Spleen (tissue), 11 donors: Measurements from ENCODE around the gene GUK1. TPM values are rescaled to one million over a fixed set of nuclear protein-coding genes. Genes with fewer than 3 reads are reported as not detected.

Experiments
- DNase-seq: peaks from one replicate; pipeline ENCODE4 v3.0.0-alpha.2; 2020
- H3K27ac ChIP-seq, 8 donors: fragments of 200-600 bp; sonication (generic) in 7 of 8; 1 replicate in 4 of 8; 2 replicates in 4 of 8; pipeline versions ENCODE4 v1.5.0 to v1.8.0; 2016 to 2021; ENCODE audit warnings: inconsistent platforms in 4 of 8, mild to moderate bottlenecking in 4 of 8, moderate library complexity in 1 of 8
- H3K27me3 ChIP-seq, 7 donors: fragments of 200-600 bp; sonication (generic) in 6 of 7; replicated peaks in 1 of 7; 1 replicate in 4 of 7; 2 replicates in 3 of 7; pipeline versions ENCODE4 v1.5.0 to v1.8.0; 2016 to 2021; ENCODE audit warnings: inconsistent platforms in 3 of 7, mild to moderate bottlenecking in 1 of 7
- H3K36me3 ChIP-seq, 6 donors: fragments of 200-600 bp; sonication (generic) in 5 of 6; 1 replicate in 4 of 6; 2 replicates in 2 of 6; pipeline versions ENCODE4 v1.5.0 to v1.8.0; 2016 to 2021; ENCODE audit warnings: inconsistent platforms in 2 of 6
- H3K4me1 ChIP-seq, 6 donors: fragments of 200-600 bp; sonication (generic) in 5 of 6; 1 replicate in 3 of 6; 2 replicates in 3 of 6; pipeline versions ENCODE4 v1.5.0 to v1.8.0; 2016 to 2021; ENCODE audit warnings: inconsistent platforms in 3 of 6
- H3K4me3 ChIP-seq, 8 donors: fragments of 200-600 bp; sonication (generic) in 7 of 8; 1 replicate in 4 of 8; 2 replicates in 4 of 8; pipeline versions ENCODE4 v1.5.0 to v1.8.0; 2016 to 2021; ENCODE audit warnings: inconsistent platforms in 4 of 8, mild to moderate bottlenecking in 4 of 8, moderate library complexity in 2 of 8
- H3K9me3 ChIP-seq, 8 donors: fragments of 200-600 bp; sonication (generic) in 7 of 8; 1 replicate in 4 of 8; 2 replicates in 4 of 8; pipeline versions ENCODE4 v1.5.0 to v1.8.0; 2016 to 2021; ENCODE audit warnings: inconsistent platforms in 4 of 8
- CTCF ChIP-seq, 11 experiments: fragments of 200-600 bp in 7 of 11; fragments of 450-650 bp in 4 of 11; sonication (generic) in 4 of 11; IDR thresholded peaks in 8 of 11; conservative IDR thresholded peaks in 3 of 11; 1 replicate in 7 of 11; 2 replicates in 4 of 11; pipeline versions ENCODE4 v1.4.0 to v1.8.0; 2016 to 2021; ENCODE audit warnings: antibody characterized with exemption in 11 of 11, inconsistent platforms in 4 of 11, mild to moderate bottlenecking in 1 of 11
- POLR2A ChIP-seq, 3 donors: fragments of 450-650 bp; IDR thresholded peaks; one replicate each; pipeline ENCODE4 v1.5.1; 2017; ENCODE audit warnings: antibody characterized with exemption in 3 of 3, mild to moderate bottlenecking in 1 of 3
- POLR2AphosphoS5 ChIP-seq, 3 donors: sonication (generic); formaldehyde crosslinking; IDR thresholded peaks; one replicate each; pipeline ENCODE4 v1.5.1; 2017; ENCODE audit warnings: antibody characterized with exemption in 3 of 3
- WGBS, 5 donors: extraction: QIAGEN DNeasy Blood & Tissue Kit in 3 of 5; methylation state at CpG; one replicate each; pipeline versions ENCODE4 v1.1.5 to v1.1.7; 2013 to 2018; 5-methylcytosine and 5-hydroxymethylcytosine counted together
- intact Hi-C: fragments of 100-400 bp; cut with DNase I; formaldehyde crosslinking; loops from one replicate; pipeline ENCODE4 v1.15.0; 2023; ENCODE audit warnings: low total_unique reads
- microRNA-seq, 3 donors: library from miRNA; unstranded; fragments of <30 nt; microRNA quantifications; one replicate each; pipeline versions ENCODE4 to v1.1.0, GENCODE V29; 2019 to 2020
- polyA plus RNA-seq, 3 donors: library from polyadenylated mRNA; stranded (reverse); fragments of 200-250 nt; gene quantifications; one replicate each; pipeline ENCODE4 v1.2.1, GENCODE V29; 2013
- small RNA-seq, 4 donors: library from RNA; depleted of rRNA; stranded (forward); fragments of <200 nt; gene quantifications; one replicate each; pipeline ENCODE3, GENCODE V24; 2016
- total RNA-seq, 7 donors: library from RNA; depleted of rRNA in 3 of 7; stranded (reverse); fragments of >200 nt in 3 of 7; fragmentation: NEBNext Ultra II Directional in 4 of 7; extraction: Animal tissue kit (Norgen Biotek cat#: 25700) in 4 of 7; gene quantifications; one replicate each; pipeline versions ENCODE4 v1.1.0 to v1.2.1, GENCODE V29; 2016 to 2021
- donor health status: healthy with polysubstance abuse.
- donor health status: DM: no; HTN: no; CAD: no; lungs with moderate emphysema.
- donor health status: DM: no; HTN: no; CAD: no.
- donor health status: Bipolar disorder and iron deficiency.
- donor health status: healthy.
- donor health status: DM: no; HTN: no; CAD: no.
- donor health status: DM: yes; HTN: yes; CAD: no.

The GUK1 gene
- total and polyA plus RNA-seq, 10 donors = 167 to 499 (median 199) TPM

- H3K4me3 ChIP-seq = no peak overlapping the region
- peaks cover 0 to 5% (median 0%) of the 10 kb centered on the region in 6 donors for H3K36me3 ChIP-seq
- H3K9me3 ChIP-seq = peaks cover 9 to 21% (median 20%) of the 10 kb centered on the region in 8 donors
- H3K27ac ChIP-seq = no peak overlapping the region
- DNase-seq = peak; percentile 6
- intact Hi-C loops = no loop called here
- no peaks in the 10 kb centered on the region for H3K27me3 ChIP-seq
- peaks cover 0 to 12% (median 0%) of the 10 kb centered on the region in 6 donors for H3K4me1 ChIP-seq
- 86 to 95% (median 93%) methylated on average over 8 of the region's 8 CpGs for WGBS, 5 donors
- no peak for TF ChIP-seq POLR2A (IDR thresholded peaks at IDR 0.05)
- no peak for TF ChIP-seq POLR2AphosphoS5 (IDR thresholded peaks at IDR 0.05)
- no peak for TF ChIP-seq CTCF (IDR thresholded peaks at IDR 0.05 in 8 of 11, conservative IDR thresholded peaks at IDR 0.05 in 3 of 11)
Measured at GRCh38 chr1:228194921-228195812, 55.1 kb downstream of the GUK1 start.

GRCh38 chr1:228197555-228198147 is 57.6 kb downstream of the GUK1 start:
- DNase-seq = peak; percentile 5
- H3K36me3 ChIP-seq = peaks cover 0 to 5% (median 0%) of the 10 kb centered on the region in 6 donors
- no peaks in the 10 kb centered on the region for H3K27me3 ChIP-seq
- no peak overlapping the region for H3K27ac ChIP-seq
- intact Hi-C loops = no loop called here
- TF ChIP-seq POLR2A (IDR thresholded peaks at IDR 0.05) (no peak), POLR2AphosphoS5 (IDR thresholded peaks at IDR 0.05) (no peak), CTCF (IDR thresholded peaks at IDR 0.05 in 8 of 11, conservative IDR thresholded peaks at IDR 0.05 in 3 of 11) (no peak)
- H3K4me3 ChIP-seq = no peak overlapping the region
- peaks cover 0 to 2% (median 0%) of the 10 kb centered on the region in 6 donors for H3K4me1 ChIP-seq
- peaks cover 9 to 26% (median 21%) of the 10 kb centered on the region in 8 donors for H3K9me3 ChIP-seq
- 94 to 98% (median 95%) methylated on average over 4 of the region's 4 CpGs for WGBS, 5 donors

Small RNA genes lying within 50 kb of the gene (microRNA-seq; reads per million reads assigned to microRNA genes)
- gene MIR3620 = 2.1 to 5.8 (median 4.0) reads per million in 3 donors

Small RNA genes lying within 50 kb of the gene (small RNA-seq; reads per million reads assigned to genes)
- 0 reads per million in 4 donors for gene AL359510.1

Other genes with a start within 250 kb of the GUK1 start
- 1 to 10 TPM in 4 of 7 donors, under 1 TPM in 3; 0.37 to 3.6 (median 1.2) TPM for gene WNT9A, start 192.3 kb upstream of the GUK1 start, total RNA-seq
- gene WNT9A, start 192.3 kb upstream of the GUK1 start, polyA plus RNA-seq = under 1 TPM; 0.08 to 0.70 (median 0.11) TPM
- not detected for gene WNT3A, start 133.3 kb upstream of the GUK1 start, total RNA-seq
- not detected for gene WNT3A, start 133.3 kb upstream of the GUK1 start, polyA plus RNA-seq
- 100 to 1,000 TPM; 302 to 387 (median 338) TPM for gene ARF1, start 57.6 kb upstream of the GUK1 start, total RNA-seq
- gene ARF1, start 57.6 kb upstream of the GUK1 start, polyA plus RNA-seq = 100 to 1,000 TPM; 150 to 282 (median 231) TPM
- 10 to 100 TPM in 6 of 7 donors, 1 to 10 TPM in 1; 7.3 to 14.2 (median 11.9) TPM for gene C1orf35, start 37.0 kb upstream of the GUK1 start, total RNA-seq
- 10 to 100 TPM; 18.7 to 23.4 (median 21.7) TPM for gene C1orf35, start 37.0 kb upstream of the GUK1 start, polyA plus RNA-seq
- 100 to 1,000 TPM in 1 of 7 donors, 10 to 100 TPM in 6; 32.3 to 103 (median 39.0) TPM for gene MRPL55, start 31.0 kb upstream of the GUK1 start, total RNA-seq
- gene MRPL55, start 31.0 kb upstream of the GUK1 start, polyA plus RNA-seq = 100 to 1,000 TPM in 2 of 3 donors, 10 to 100 TPM in 1; 95.2 to 114 (median 111) TPM
- gene GJC2, start 9.7 kb downstream of the GUK1 start, total RNA-seq = 1 to 10 TPM in 6 of 7 donors, under 1 TPM in 1; 0.94 to 3.5 (median 2.4) TPM
- gene GJC2, start 9.7 kb downstream of the GUK1 start, polyA plus RNA-seq = under 1 TPM; 0.35 to 0.96 (median 0.67) TPM
- gene IBA57, start 25.5 kb downstream of the GUK1 start, total RNA-seq = 10 to 100 TPM in 5 of 7 donors, 1 to 10 TPM in 2; 7.1 to 14.7 (median 11.6) TPM
- gene IBA57, start 25.5 kb downstream of the GUK1 start, polyA plus RNA-seq = 1 to 10 TPM in 2 of 3 donors, under 1 TPM in 1; 0.59 to 4.3 (median 1.1) TPM
- gene OBSCN, start 67.8 kb downstream of the GUK1 start, total RNA-seq = 10 to 100 TPM; 35.3 to 71.7 (median 46.0) TPM
- 10 to 100 TPM; 12.6 to 31.6 (median 23.3) TPM for gene OBSCN, start 67.8 kb downstream of the GUK1 start, polyA plus RNA-seq